GM12878 (cell line): Measurements from ENCODE around the gene PCDHGA1.

Source experiments
- EGR1 ChIP-seq, 2 experiments: IDR thresholded peaks; 1 replicate in 1 of 2; 2 replicates in 1 of 2; pipeline ENCODE4 v1.6.1; 2011 to 2012; ENCODE audit warnings: low read depth in 2 of 2, low read length in 2 of 2, borderline replicate concordance in 1 of 2, mild to moderate bottlenecking in 1 of 2, moderate library complexity in 1 of 2
- MLLT1 ChIP-seq: fragments of 450-650 bp; IDR thresholded peaks from 2 replicates; pipeline ENCODE4 v1.6.1; 2016; ENCODE audit warnings: mild to moderate bottlenecking
- MYC ChIP-seq: IDR thresholded peaks from 2 replicates; pipeline ENCODE4 v1.6.1; 2011; ENCODE audit warnings: mild to moderate bottlenecking, low read length, moderate library complexity, inconsistent platforms; ENCODE audit not compliant: insufficient read depth, insufficient replicate concordance, insufficient read length, severe bottlenecking
- POLR2AphosphoS5 ChIP-seq: IDR thresholded peaks from 2 replicates; pipeline ENCODE4 v1.6.1; 2011; ENCODE audit warnings: mild to moderate bottlenecking, low read length, inconsistent platforms
- STAT3 ChIP-seq: IDR thresholded peaks from 2 replicates; pipeline ENCODE4 v1.6.1; 2011; ENCODE audit warnings: low read depth, low read length, improper control_type of control experiment
- TBL1XR1 ChIP-seq: IDR thresholded peaks from 2 replicates; pipeline ENCODE4 v1.6.1; 2012; ENCODE audit warnings: low read depth, low read length, improper control_type of control experiment
- YY1 ChIP-seq: IDR thresholded peaks from 2 replicates; pipeline ENCODE4 v1.6.1; 2011; ENCODE audit warnings: low read depth, mild to moderate bottlenecking, low read length
- ZNF24 ChIP-seq: fragments of 450-650 bp; IDR thresholded peaks from 2 replicates; pipeline ENCODE4 v1.6.1; 2017; ENCODE audit warnings: antibody characterized with exemption, mild to moderate bottlenecking
- TF ChIP-seq, protein P1 (sequence below), 3 experiments: IDR thresholded peaks in 2 of 3; conservative IDR thresholded peaks in 1 of 3; 2 replicates each; pipeline ENCODE4 v1.5.1; 2011; ENCODE audit warnings: low read depth in 3 of 3, low read length in 3 of 3, mild to moderate bottlenecking in 3 of 3, control low read depth in 2 of 3, moderate library complexity in 2 of 3, inconsistent platforms in 1 of 3, mixed read lengths in 1 of 3; ENCODE audit not compliant: control insufficient read depth in 2 of 3, insufficient read depth in 1 of 3; ENCODE audit errors: extremely low read depth in 1 of 3
- TF ChIP-seq, protein P2 (sequence below): IDR thresholded peaks from 2 replicates; pipeline ENCODE4 v1.6.1; 2012; ENCODE audit warnings: mild to moderate bottlenecking, low read depth, low read length
- TF ChIP-seq, protein P3 (sequence below): fragments of 450-650 bp; IDR thresholded peaks from 2 replicates; pipeline ENCODE4 v1.6.1; 2016; ENCODE audit warnings: mild to moderate bottlenecking

DNA sequence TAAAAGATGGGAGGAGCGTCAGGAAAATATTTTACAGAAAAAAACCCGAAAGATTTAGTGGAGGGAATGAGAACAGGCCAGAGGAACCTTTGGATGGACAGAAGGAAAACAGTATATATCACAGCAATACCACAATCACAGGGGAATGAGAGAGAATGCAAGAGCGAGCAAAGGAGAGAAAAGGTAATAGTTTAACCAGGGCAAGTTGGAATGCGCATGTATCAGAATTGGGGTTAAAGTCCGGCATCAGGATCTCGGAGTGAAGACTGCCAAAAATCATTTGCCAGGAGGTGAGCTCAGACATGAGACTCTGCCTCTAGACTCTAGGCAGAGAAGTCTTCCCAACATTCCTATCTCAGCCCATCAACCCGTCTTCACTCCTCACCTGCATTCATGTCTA is 195.3 kb downstream of the PCDHGA1 start:
- no peak for TF ChIP-seq MLLT1
- TF ChIP-seq POLR2AphosphoS5, result no peak
- TF ChIP-seq, protein P1, sequence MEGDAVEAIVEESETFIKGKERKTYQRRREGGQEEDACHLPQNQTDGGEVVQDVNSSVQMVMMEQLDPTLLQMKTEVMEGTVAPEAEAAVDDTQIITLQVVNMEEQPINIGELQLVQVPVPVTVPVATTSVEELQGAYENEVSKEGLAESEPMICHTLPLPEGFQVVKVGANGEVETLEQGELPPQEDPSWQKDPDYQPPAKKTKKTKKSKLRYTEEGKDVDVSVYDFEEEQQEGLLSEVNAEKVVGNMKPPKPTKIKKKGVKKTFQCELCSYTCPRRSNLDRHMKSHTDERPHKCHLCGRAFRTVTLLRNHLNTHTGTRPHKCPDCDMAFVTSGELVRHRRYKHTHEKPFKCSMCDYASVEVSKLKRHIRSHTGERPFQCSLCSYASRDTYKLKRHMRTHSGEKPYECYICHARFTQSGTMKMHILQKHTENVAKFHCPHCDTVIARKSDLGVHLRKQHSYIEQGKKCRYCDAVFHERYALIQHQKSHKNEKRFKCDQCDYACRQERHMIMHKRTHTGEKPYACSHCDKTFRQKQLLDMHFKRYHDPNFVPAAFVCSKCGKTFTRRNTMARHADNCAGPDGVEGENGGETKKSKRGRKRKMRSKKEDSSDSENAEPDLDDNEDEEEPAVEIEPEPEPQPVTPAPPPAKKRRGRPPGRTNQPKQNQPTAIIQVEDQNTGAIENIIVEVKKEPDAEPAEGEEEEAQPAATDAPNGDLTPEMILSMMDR (IDR thresholded peaks at IDR 0.05 in 2 of 3, conservative IDR thresholded peaks at IDR 0.05 in 1 of 3; ENCODE audit: control insufficient read depth in 2 of 3, extremely low read depth in 1 of 3, insufficient read depth in 1 of 3, low read depth in 3 of 3, low read length in 3 of 3), result no peak
- TF ChIP-seq STAT3, result no peak
- TF ChIP-seq, protein P2, sequence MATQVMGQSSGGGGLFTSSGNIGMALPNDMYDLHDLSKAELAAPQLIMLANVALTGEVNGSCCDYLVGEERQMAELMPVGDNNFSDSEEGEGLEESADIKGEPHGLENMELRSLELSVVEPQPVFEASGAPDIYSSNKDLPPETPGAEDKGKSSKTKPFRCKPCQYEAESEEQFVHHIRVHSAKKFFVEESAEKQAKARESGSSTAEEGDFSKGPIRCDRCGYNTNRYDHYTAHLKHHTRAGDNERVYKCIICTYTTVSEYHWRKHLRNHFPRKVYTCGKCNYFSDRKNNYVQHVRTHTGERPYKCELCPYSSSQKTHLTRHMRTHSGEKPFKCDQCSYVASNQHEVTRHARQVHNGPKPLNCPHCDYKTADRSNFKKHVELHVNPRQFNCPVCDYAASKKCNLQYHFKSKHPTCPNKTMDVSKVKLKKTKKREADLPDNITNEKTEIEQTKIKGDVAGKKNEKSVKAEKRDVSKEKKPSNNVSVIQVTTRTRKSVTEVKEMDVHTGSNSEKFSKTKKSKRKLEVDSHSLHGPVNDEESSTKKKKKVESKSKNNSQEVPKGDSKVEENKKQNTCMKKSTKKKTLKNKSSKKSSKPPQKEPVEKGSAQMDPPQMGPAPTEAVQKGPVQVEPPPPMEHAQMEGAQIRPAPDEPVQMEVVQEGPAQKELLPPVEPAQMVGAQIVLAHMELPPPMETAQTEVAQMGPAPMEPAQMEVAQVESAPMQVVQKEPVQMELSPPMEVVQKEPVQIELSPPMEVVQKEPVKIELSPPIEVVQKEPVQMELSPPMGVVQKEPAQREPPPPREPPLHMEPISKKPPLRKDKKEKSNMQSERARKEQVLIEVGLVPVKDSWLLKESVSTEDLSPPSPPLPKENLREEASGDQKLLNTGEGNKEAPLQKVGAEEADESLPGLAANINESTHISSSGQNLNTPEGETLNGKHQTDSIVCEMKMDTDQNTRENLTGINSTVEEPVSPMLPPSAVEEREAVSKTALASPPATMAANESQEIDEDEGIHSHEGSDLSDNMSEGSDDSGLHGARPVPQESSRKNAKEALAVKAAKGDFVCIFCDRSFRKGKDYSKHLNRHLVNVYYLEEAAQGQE, result no peak
- TF ChIP-seq MYC, result no peak
- TF ChIP-seq ZNF24, result no peak
- TF ChIP-seq, protein P3, sequence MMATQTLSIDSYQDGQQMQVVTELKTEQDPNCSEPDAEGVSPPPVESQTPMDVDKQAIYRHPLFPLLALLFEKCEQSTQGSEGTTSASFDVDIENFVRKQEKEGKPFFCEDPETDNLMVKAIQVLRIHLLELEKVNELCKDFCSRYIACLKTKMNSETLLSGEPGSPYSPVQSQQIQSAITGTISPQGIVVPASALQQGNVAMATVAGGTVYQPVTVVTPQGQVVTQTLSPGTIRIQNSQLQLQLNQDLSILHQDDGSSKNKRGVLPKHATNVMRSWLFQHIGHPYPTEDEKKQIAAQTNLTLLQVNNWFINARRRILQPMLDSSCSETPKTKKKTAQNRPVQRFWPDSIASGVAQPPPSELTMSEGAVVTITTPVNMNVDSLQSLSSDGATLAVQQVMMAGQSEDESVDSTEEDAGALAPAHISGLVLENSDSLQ, result no peak
- TF ChIP-seq EGR1 (IDR thresholded peaks at IDR 0.05; ENCODE audit: borderline replicate concordance in 1 of 2, low read depth in 2 of 2, low read length in 2 of 2), result no peak
- no peak for TF ChIP-seq YY1
- no peak for TF ChIP-seq TBL1XR1
